PC-3 (cell line): ENCODE data around the gene COMT.

Source experiments
- CTCF ChIP-seq: fragments of 300-600 bp; sonication (generic); conservative IDR thresholded peaks from 2 replicates; pipeline ENCODE4 v1.5.1; 2017; ENCODE audit warnings: antibody characterized with exemption, low read depth, mild to moderate bottlenecking, low read length
- EZH2phosphoT487 ChIP-seq: fragments of 300-600 bp; sonication (generic); IDR thresholded peaks from 2 replicates; pipeline ENCODE4 v1.6.1; 2018; ENCODE audit warnings: mild to moderate bottlenecking, antibody characterized with exemption, low read length, borderline replicate concordance

- TF ChIP-seq CTCF (no peak), EZH2phosphoT487 (no peak)
Observed at GRCh38 chr22:20015187-20015625, 73.6 kb downstream of the COMT start.
